ENCODE data around the gene RLN1. TPM values are rescaled to one million over a fixed set of nuclear protein-coding genes. Genes with fewer than 3 reads are reported as not detected.
"Not testable (repeated sequence)": the region's sequence is repeated elsewhere in the genome, so short reads cannot be mapped to it uniquely, and the experiment has no call there.

RLN1 gene
- total RNA-seq, 1 donor from 2014 or later, result not detected

GRCh38 chr9:5336688-5337087 is 3.0 kb downstream of the RLN1 start:
- TF ChIP-seq, protein P1, sequence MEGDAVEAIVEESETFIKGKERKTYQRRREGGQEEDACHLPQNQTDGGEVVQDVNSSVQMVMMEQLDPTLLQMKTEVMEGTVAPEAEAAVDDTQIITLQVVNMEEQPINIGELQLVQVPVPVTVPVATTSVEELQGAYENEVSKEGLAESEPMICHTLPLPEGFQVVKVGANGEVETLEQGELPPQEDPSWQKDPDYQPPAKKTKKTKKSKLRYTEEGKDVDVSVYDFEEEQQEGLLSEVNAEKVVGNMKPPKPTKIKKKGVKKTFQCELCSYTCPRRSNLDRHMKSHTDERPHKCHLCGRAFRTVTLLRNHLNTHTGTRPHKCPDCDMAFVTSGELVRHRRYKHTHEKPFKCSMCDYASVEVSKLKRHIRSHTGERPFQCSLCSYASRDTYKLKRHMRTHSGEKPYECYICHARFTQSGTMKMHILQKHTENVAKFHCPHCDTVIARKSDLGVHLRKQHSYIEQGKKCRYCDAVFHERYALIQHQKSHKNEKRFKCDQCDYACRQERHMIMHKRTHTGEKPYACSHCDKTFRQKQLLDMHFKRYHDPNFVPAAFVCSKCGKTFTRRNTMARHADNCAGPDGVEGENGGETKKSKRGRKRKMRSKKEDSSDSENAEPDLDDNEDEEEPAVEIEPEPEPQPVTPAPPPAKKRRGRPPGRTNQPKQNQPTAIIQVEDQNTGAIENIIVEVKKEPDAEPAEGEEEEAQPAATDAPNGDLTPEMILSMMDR (IDR thresholded peaks at IDR 0.05), result no peak
- Histone ChIP-seq H3K27ac (no peak overlapping the region), H3K27me3 (no peaks in the 10 kb centered on the region), H3K4me1 (no peaks in the 10 kb centered on the region), H3K36me3 (no peaks in the 10 kb centered on the region), H3K4me3 (no peak overlapping the region), H3K9me3 (no peaks in the 10 kb centered on the region)
- ATAC-seq (no peak), DNase-seq (no peak)
- intact Hi-C loops (cut with DNase I), result no loop called here

GRCh38 chr9:5331276-5331675 is 8.4 kb downstream of the RLN1 start:
- H3K9me3 ChIP-seq; H3K27ac ChIP-seq; intact Hi-C loops (cut with DNase I); DNase-seq; H3K27me3 ChIP-seq; ATAC-seq; H3K4me1 ChIP-seq; H3K4me3 ChIP-seq; H3K36me3 ChIP-seq: not testable (repeated sequence)

DNA sequence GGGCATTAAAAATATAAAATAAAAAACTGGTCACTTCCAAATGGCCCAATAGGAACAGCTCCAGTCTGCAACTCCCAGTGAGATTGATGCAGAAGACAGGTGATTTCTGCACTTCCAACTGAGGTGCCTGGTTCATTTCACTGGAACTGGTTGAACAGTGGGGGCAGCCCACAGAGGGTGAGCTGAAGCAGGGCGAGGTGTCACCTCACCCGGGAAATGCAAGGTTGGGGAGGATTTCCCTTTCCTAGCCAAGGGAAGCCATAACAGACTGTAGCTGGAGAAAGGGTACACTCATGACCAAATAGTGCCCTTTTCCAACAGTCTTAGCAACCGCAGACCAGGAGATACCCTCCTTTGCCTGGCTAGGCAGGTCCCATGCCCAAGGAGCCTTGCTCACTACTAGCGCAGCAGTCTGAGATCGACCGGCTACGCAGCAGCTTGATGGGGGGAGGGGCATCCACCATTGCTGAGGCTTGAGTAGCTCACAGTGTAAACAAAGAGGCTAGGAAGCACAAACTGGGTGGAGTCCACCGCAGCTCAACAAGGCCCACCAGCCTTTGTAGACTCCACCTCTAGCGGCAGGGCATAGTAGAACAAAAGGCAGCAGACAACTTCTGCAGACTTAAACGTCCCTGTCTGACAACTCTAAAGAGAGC is 12.7 kb downstream of the RLN1 start:
- H3K27ac ChIP-seq, result no peak overlapping the region
- ATAC-seq, result peak; percentile 93
- H3K4me3 ChIP-seq, result no peak overlapping the region
- no peaks in the 10 kb centered on the region for H3K36me3 ChIP-seq
- H3K27me3 ChIP-seq, result no peaks in the 10 kb centered on the region
- H3K9me3 ChIP-seq, result no peaks in the 10 kb centered on the region
- peak; percentile 79 for DNase-seq
- no peaks in the 10 kb centered on the region for H3K4me1 ChIP-seq
- TF ChIP-seq, protein P1 (IDR thresholded peaks at IDR 0.05), result peak; percentile 8
- intact Hi-C loops (cut with DNase I), result no loop called here

- intact Hi-C loops (cut with DNase I), result no loop called here
- H3K4me1 ChIP-seq, result no peaks in the 10 kb centered on the region
- no peaks in the 10 kb centered on the region for H3K9me3 ChIP-seq
- H3K36me3 ChIP-seq, result no peaks in the 10 kb centered on the region
- H3K27me3 ChIP-seq, result no peaks in the 10 kb centered on the region
- no peak overlapping the region for H3K27ac ChIP-seq
- no peak overlapping the region for H3K4me3 ChIP-seq
- DNase-seq, result no peak
- ATAC-seq, result no peak
- TF ChIP-seq, protein P1 (IDR thresholded peaks at IDR 0.05), result no peak
Measured at GRCh38 chr9:5326187-5326586, 13.5 kb downstream of the RLN1 start.

- intact Hi-C loops (cut with DNase I); DNase-seq; H3K4me3 ChIP-seq; H3K36me3 ChIP-seq; H3K27me3 ChIP-seq; ATAC-seq; H3K4me1 ChIP-seq; H3K27ac ChIP-seq; H3K9me3 ChIP-seq: not testable (repeated sequence)
Measured at GRCh38 chr9:5321601-5322000, 18.1 kb downstream of the RLN1 start.

- DNase-seq (no peak), ATAC-seq (no peak)
- no peaks in the 10 kb centered on the region for H3K9me3 ChIP-seq
- TF ChIP-seq, protein P1 (IDR thresholded peaks at IDR 0.05), result no peak
- intact Hi-C loops (cut with DNase I), result no loop called here
- no peaks in the 10 kb centered on the region for H3K4me1 ChIP-seq
- H3K27me3 ChIP-seq, result no peaks in the 10 kb centered on the region
- H3K4me3 ChIP-seq, result no peak overlapping the region
- no peak overlapping the region for H3K27ac ChIP-seq
- no peaks in the 10 kb centered on the region for H3K36me3 ChIP-seq
Measured at GRCh38 chr9:5321058-5321457, 18.6 kb downstream of the RLN1 start.

GRCh38 chr9:5316406-5316805 is 23.3 kb downstream of the RLN1 start:
- H3K27me3 ChIP-seq; H3K36me3 ChIP-seq; intact Hi-C loops (cut with DNase I); H3K4me3 ChIP-seq; H3K4me1 ChIP-seq; H3K27ac ChIP-seq; DNase-seq; ATAC-seq; H3K9me3 ChIP-seq: not testable (repeated sequence)
